HG02571 (cell line): Measurements from ENCODE around the gene IL20.

Source experiments
- ATAC-seq: cut with Tn5 transposase; IDR thresholded peaks from one replicate; pipeline ENCODE4 v1.9.1; 2021; ENCODE audit warnings: mild to moderate bottlenecking, moderate library complexity; ENCODE audit not compliant: unreplicated experiment

IL20 gene, protein sequence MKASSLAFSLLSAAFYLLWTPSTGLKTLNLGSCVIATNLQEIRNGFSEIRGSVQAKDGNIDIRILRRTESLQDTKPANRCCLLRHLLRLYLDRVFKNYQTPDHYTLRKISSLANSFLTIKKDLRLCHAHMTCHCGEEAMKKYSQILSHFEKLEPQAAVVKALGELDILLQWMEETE

DNA sequence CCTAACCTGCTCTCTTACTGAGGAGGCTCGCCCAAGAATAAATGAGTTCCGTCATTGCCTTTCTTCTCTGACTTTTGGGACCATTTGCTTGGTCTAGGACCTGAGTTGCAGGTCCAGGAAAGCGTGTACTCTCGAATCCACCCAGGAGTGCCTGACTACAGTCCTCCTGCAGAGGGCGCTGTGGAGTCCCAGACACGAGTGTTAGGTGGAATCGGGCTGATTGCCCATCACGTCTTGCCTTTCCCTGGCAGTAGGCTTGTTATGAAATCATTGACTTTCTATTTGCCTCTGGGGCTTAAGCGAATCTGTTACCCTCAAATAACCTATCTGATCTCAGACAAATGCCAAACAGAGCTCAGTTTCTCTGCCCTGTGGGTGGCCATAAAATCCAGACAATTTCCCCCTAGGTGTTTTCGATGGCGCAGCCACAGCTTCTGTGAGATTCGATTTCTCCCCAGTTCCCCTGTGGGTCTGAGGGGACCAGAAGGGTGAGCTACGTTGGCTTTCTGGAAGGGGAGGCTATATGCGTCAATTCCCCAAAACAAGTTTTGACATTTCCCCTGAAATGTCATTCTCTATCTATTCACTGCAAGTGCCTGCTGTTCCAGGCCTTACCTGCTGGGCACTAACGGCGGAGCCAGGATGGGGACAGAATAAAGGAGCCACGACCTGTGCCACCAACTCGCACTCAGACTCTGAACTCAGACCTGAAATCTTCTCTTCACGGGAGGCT is at the start of gene IL20:
Gene IL20, plus strand, starts transcription at position 685 of the 733 bp plus-strand sequence. CDS start 230 bp downstream, outside the sequence.
- ATAC-seq, result no peak

DNA sequence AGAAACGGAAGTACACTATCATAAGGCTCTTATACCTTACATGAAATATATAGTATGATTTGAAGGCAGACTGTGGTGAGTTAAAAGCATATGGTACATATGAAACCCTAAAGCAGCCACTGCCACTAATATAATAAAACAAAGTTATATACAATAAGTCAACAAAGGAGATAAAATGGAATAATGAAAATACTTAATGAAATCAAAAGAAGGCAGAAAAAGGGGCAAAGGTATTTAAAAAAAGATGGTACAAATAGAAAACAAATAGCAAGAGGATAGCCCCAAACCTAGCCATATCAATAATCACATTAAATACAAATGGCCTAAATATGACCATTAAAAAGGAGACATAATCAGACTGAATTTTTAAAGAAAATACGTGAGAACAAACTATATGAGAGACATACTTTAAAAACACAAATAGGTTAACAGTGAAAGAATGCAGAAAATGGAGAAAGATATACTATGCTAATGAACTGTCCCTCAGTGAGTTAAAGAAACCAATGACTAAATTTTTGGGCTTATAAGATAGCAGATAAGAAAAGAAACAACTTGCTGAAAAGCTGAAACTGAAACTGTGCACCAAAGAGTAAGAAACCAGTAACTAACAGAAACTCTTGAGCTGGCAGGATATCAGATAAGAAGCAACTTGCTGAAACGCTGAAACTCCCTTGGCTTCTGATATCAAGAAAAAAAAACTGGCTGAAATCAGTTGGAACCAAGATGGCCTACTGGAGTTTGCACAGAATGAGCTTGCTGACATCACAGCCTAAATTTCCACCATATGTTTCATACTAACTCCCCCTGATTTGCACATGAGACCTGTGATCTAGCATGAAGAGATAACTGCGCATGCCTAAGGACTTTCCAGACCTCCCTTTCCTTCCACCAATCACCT is 48.8 kb upstream of the IL20 start:
- no peak for ATAC-seq

DNA sequence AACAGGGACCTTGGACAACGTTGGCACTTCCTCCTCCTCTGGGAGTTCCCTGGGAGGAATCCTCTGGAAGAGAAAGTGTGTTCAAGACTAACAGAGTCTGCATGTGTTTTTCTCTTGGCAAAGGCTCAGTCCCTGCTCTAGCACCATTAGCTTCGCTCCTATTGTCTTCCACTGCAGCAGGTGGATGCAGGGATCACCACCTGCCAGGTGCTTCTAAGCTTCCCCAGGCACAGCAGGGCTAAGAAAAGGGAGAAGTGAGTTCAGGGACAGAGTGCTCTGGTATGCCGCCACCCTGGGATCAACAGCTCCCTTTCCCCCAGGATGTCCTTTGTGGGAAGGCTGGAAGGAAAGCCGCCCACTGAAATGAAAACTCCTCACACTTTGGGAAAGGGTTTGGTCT is 43.9 kb upstream of the IL20 start:
- no peak for ATAC-seq

DNA sequence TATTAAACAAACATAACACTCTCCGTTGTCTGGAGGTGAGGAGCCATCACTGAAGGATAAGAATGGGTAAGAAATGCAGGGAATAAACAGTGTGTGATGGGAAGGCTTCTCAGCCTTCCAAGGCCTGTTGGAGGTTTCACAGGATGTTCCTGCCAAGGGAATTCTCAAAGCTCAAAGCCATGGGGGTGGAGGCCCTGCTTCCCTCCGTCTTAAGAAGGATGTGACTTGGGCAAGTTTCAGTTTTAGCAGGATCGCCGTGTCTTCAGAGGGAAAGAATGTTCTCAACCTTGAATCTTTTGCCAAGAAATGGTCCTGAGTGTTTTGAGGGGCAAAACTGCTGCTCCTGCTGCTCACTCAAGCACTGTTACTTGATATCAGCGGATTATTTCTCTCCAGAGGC is 41.7 kb upstream of the IL20 start:
- no peak for ATAC-seq

DNA sequence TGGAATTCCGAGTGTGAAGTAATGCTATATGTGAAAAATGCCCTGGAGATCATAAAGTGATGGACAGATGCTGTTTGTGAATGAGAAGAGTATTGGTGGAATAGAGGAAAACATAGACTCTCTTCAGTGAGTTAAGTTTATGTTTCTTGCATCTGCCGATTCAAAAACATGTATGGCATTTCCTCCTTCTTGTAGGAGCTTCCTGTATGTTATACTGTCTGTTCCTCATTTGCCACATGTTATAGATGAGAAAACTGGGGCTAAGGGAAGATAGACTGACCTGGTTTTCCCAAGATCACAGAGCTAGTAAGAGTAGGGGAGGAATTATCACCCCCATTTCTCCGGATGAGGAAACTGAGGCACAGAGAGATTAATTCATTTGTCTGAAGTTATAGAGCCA is 41.1 kb upstream of the IL20 start:
- no peak for ATAC-seq

DNA sequence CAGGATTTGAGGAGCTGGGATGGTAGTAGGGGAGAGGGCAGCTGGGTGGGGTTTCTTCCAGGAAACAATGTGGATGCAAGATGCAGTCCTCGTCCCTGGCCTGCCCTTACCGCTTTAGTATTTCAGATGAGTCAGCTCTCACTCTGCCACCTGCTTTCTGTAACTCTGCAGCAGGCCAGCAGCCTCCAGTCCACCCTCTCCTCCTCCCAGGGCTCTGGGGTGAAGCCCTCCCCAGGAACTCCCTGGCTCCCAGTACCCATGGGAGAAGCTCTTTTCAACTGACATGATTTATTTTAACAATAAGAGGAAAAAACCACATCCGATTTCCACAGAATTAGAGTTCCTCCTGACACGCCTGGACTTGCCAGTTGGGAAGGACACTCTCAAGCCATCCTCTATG is 39.0 kb upstream of the IL20 start:
- no peak for ATAC-seq

DNA sequence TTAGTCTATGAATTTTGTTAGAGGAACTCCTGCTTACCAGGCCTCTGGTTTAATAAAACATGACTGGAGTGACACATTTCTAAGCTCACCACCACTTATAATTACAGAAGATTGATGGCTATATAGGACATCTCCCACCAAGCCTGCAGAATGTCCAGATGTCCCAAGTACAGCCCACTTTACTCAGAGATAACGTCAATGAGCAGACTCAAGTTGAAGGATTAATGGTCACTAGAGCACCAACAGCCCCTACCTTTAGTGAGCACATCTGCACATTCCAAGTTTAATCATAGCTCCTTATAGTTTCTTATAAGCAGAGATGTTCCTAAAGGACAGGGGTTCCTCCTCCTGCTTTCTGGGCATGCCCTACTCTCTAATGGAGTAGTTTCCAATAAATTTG is 37.4 kb upstream of the IL20 start:
- ATAC-seq, result no peak

DNA sequence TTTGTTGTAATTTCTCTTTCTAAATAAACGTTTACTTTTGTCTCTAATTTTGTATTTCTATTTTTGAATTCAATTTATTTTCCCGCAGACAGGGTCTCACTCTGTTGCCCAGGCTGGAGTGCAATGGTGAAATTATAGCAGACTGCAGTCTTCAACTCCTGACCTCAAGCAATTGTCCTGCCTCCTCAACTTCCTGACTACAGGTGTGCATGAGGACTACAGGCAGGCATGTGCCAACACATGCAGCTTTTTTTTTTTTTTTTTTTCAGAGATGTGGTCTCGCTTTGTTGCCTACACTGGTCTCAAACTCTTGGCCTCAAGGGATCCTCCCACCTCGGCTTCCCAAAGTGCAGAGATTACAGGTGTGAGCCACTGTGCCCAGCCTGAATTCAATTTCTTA is 36.7 kb upstream of the IL20 start:
- ATAC-seq, result no peak

DNA sequence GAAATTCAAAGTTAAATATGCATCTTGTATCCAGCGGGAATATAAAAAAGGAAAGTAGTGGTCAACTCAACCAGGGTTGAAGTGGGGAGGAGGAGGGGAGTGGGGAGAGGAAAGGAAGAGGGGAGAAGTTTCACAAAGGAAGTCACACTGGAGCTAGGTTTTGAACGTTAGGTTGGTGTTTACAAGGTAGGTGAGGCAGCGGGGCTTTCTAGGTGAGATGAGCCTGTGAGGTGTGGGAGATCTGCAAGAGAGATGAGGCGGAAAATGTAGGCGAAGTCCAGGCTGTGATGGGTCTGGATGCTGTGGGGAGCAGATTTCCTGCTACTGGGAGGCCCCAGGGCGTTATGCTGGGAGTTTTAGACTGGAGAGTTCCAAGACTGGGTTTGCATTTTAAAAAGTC is 36.1 kb upstream of the IL20 start:
- no peak for ATAC-seq

DNA sequence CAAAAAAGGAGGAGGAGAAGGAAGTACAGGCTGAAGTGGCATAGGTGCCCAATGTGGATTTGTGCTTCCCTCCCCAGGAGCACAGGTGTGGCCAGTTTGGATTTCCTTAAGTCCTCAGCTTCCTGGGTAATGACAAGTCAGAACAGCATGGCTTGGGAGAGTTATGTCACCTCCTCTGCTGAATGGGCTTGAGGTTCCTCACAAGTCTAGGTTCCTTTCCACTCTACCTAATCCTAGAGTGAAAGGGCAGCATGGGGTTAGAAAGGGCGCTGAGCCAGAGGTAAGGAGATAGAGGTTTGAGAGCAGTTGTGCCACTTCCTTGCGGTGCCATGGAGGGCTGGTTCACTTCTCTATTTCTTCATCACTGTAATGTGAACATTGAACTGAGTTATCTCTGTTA is 35.5 kb upstream of the IL20 start:
- no peak for ATAC-seq

DNA sequence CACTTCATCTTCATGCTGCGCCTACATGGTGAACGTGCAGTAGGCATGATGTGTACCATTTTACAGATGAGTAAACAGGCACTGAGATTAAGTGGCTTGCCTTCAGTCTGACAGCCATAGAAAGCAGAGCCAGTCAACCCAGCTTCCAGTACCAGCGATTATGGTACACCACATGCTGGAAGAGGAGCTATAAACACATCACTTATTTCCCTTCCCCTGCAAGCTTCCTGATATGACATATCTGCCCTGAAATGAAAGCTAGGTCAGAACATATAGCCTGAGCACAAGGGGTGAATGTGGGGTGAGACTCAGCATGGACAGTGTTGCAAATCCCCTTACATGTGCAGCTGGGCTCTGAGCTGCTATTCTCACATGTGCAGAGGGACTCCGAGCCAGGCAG is 33.8 kb upstream of the IL20 start:
- ATAC-seq, result no peak

DNA sequence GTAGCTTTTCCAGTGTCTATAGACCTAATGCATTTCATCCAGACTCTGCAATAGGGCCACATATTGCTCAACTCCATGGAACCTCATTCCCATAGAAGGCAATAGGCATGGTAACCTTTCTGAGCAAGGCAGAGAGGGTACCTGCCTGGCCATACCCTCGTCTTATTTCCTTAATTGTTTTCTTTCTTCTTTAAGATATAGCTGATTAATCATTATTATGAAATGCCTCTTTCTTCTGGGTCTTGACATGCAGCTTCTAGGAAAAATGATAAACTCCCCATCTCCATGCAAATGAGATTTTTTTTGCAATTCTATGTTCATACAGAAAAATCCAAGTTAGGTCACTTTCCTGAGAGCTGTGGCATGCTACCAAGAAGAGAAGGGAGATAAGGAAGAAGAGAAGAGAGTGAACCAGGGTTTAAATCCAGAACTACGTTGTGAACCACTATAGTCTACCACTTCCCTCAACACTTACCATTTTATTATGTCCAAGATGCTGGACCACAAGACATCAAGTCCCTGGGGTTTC is 33.0 kb upstream of the IL20 start:
- ATAC-seq, result no peak

DNA sequence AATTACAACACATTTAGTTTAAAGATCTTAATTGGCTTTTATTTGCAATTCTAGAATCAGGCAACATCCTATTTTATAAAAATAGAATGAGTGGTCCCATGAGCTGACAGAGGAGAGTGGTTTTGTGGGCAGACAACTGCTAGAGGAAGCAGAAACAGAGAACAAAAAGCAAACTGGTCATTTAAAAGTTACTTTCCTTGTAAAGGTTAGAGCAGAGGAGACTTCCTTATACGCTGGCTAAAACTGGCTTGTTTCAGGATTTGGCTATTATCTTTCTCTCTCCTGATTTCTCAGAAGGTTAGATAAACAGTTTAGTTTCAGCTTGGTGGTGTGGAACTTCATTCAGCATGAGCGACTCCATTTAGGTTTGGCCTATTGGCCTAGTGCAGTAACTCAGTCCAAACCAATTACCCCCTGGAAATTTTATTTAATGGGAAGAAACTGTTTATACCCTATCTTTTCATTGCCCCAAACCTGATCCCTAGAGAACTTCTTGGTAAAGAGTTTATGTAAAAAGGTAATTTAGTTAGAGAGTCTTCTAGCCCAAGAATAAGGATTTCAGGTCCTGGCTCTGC is 32.2 kb upstream of the IL20 start:
- ATAC-seq, result no peak

DNA sequence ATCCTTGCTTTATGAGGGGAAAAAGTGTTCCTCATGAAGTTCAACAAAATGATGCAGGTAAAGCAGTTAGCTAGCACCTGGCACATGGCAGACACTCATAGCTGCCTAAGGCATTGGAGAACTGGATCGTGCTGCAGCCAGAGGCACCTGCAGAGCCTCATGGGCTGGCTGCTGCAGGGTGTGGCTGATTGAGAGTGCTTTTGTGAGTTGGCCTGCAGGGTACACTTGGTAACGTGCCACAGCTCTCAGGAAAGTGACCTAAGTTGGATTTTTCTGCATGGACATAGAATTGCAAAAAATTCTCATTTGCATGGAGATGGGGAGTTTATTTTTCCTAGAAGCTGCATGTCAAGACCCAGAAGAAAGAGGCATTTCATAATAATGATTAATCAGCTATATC is 31.6 kb upstream of the IL20 start:
- ATAC-seq, result no peak

DNA sequence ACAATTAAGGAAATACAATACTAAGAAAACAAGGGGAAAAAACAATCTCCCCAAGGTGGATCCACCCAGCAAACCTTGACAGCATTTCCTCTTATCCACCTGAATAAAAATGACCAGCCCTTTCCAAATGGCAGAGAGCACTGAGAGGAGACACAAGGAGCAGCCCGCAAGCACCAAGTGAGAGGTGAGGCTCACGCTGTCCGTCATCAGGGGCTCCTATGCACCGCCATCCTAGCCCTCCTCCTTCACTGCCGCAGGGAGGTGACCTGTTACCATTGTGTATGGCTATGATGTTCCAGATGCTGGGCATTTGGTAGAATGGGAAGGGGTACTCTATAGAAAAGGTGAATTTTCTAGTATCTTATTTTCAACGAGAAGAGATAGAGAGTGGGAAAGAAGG is 31.2 kb upstream of the IL20 start:
- ATAC-seq, result no peak

DNA sequence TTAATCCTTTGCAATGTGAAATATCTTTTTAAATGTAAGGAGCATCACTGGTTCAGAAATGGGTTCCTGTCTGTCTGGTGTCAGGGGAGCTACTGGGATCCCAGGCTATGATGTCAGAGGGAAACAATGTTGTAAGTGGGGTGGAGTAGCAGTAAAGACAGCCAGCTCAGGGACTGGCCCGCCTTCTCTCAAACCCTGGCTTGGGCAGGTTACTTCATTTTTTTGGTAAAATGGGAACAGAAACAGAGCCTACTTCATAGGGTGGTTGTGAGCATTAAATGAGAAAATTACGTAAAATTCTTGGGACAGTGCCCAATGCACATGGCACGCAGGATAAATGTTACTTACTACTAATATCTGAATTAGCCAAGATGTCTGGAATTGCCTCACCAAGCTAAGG is 30.7 kb upstream of the IL20 start:
- ATAC-seq, result no peak

DNA sequence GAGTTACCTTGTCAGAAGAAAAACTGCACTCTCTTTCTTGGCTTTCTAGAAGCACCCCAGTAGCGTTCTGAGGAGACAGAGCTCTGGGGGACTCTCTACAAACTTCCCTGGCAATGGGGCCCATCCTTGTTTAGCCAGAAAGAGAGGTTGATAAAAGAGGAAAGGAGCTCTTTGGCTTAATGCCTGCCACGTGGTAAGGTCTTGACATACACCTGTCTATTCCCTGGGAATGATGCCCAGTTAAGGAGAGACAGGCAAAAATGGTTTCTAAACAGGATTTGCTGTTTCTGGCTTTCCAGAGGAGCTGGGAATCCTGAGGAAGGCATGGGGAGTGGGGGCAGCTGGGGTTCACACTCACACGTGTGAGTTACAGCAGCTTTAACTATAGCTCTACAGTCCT is 30.2 kb upstream of the IL20 start:
- ATAC-seq, result no peak

DNA sequence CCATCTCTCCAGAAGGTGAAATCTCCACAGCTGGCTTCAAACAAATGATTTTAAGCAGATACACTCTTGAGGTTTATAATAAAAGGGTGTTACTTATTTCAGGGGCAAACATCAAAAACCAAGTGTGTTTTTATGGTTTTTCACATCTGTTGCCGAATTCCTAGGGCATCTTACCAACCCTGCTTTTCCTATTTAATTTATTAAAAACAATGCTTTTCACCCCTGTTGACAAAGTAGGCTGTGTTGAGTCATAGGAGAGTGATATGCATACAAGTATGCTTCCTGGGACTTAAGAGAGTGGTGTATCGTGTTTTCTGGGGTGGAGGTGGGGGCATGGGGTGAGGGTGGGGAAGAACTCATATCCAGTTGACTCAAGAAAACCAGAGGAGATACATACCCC is 29.3 kb upstream of the IL20 start:
- no peak for ATAC-seq

DNA sequence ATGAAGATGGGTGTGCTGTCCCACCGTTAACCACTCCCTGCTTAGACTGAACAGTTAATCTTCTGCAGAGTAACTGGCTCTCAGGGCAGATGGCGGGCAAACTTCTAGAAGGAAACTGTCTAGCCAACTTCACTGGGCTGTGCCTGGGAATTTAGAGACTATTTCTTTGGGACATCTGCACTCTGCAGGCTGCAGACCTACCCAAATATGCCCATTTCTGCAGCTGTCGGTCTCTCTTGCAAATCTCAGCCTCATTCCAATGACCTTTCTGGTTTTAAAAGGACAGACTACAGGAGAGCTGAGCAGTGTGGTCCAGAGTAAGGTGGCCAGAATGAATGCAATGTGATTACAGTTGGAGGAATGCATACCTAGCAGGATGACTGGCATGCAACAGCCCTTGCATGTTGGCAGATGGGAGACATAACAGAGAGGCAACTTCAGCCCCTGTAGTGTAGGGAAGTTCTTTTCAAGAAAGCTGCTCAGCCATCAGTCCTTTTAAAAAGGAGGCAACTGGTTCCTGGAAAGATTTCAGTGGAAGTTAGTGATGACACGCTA is 26.3 kb upstream of the IL20 start:
- ATAC-seq, result no peak

DNA sequence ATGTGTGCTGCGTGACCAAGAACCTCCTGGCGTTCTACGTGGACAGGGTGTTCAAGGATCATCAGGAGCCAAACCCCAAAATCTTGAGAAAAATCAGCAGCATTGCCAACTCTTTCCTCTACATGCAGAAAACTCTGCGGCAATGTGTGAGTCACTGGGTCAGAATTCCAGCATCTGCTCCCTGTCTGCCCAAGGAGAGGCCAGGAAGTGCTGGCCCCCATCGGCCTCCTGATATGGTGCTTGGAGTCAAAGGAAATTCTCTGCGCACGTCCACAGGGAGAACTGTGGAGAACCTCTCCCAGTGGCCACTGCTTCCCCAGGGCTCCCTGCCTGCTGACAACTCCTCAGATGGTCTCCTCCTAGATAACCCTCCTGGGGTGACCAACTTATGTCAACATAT is 25.6 kb upstream of the IL20 start:
- ATAC-seq, result no peak
